ENCODE measurements around the gene ZFR2. TPM values are rescaled to one million over a fixed set of nuclear protein-coding genes. Genes with fewer than 3 reads are reported as not detected.

Gene ZFR2
- polyA plus RNA-seq, 1 of the 3 experiments (the other 2 are of a cell fraction): 0.44 TPM

- no peak for TF ChIP-seq SIN3A (IDR thresholded peaks at IDR 0.05; ENCODE audit: borderline replicate concordance, low read depth, low read length)
- no peak for TF ChIP-seq POLR2AphosphoS5 (IDR thresholded peaks at IDR 0.05; ENCODE audit: low read depth, low read length)
- TF ChIP-seq ZBTB33 (IDR thresholded peaks at IDR 0.05; ENCODE audit: borderline replicate concordance, low read depth): no peak
- TF ChIP-seq FOXJ3 (CRISPR knock-in tag; IDR thresholded peaks at IDR 0.05): no peak
- TF ChIP-seq, protein P1, sequence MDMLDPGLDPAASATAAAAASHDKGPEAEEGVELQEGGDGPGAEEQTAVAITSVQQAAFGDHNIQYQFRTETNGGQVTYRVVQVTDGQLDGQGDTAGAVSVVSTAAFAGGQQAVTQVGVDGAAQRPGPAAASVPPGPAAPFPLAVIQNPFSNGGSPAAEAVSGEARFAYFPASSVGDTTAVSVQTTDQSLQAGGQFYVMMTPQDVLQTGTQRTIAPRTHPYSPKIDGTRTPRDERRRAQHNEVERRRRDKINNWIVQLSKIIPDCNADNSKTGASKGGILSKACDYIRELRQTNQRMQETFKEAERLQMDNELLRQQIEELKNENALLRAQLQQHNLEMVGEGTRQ (IDR thresholded peaks at IDR 0.05; ENCODE audit: borderline replicate concordance, low read depth, low read length): no peak
- TF ChIP-seq RXRA (IDR thresholded peaks at IDR 0.05; ENCODE audit: borderline replicate concordance, low read depth): no peak
- TF ChIP-seq NFIC (IDR thresholded peaks at IDR 0.05; ENCODE audit: borderline replicate concordance): no peak
- TF ChIP-seq RAD21 (IDR thresholded peaks at IDR 0.05; ENCODE audit: low read length): no peak
- TF ChIP-seq NRF1 (IDR thresholded peaks at IDR 0.05; ENCODE audit: low read depth, low read length): no peak
- no peak for TF ChIP-seq YY1 (IDR thresholded peaks at IDR 0.05; ENCODE audit: low read depth)
Measured at GRCh38 chr19:3762130-3762473, 106.7 kb downstream of the ZFR2 start (continued).

DNA sequence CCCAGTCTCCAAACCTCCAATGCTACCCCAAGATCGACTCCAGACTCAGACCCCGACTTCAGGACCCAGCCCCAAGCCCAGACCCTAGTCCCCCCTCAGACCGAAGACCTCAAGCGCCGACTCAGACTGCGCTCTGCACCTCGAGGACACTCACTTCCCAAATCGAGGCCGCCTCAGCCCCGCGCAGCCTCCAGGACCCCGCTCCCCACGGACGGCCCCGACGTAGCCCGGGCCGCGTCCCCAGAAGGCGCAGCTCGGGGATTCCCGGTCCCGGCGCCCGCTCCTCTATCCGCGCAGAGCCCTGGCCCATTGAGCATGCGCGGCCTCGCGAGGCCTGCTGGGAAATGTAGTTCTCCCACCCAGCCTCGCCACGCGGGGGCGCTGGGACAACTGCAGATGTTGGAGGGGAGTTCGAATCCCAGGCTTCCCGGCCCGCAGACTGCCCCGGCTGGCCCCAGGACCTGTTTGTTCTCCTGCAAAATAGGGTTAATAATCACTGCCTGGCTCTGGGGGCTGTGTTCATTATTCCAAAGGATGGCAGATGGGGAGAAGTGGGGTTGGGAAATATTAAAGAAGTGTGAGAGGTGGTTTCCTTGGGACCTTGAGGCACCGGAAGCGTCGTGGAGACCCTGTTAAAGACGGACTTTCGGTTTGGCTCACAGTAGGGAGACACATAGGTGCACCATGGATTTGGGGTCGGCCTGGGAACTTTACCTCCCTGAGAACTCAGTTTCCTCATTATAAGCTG, 107.3 kb downstream of the ZFR2 start, which contains the start of gene APBA3:
APBA3 (minus strand) TSS at position 311 of the 748 bp plus-strand sequence. CDS start 1,428 bp downstream, outside the sequence.
- no peaks in the 10 kb centered on the region for H3K9me3 ChIP-seq
- peak within 1 kb of the TSS; percentile 95 to 96 for H3K27ac ChIP-seq (ENCODE audit: low read depth in 2 of 2, low read length in 1 of 2)
- no peaks in the 10 kb centered on the region for H3F3A ChIP-seq (replicated peaks; ENCODE audit: insufficient read depth)
- CTCF ChIA-PET: interaction anchor here (0.6 to 2.5 kb wide), 11 partner anchors 11 to 410 kb away, joined by 3 to 13 read pairs (median 4); partner anchors contain the start of gene RAX2
- POLR2A ChIA-PET: interaction anchor here (1.1 to 1.4 kb wide), 4 partner anchors 12 to 226 kb away, joined by 3 to 7 read pairs (median 4); partner anchors contain the start of gene ATCAY
- peak within 1 kb of the TSS; percentile 73 to 94 for H3K4me3 ChIP-seq (ENCODE audit: low read depth in 2 of 2, low read length in 1 of 2)
- H4K20me1 ChIP-seq (ENCODE audit: insufficient read depth): no peaks in the 10 kb centered on the region
- WGBS (ENCODE audit: low lambda C conversion rate): 8% methylated on average over 16 of the region's 45 CpGs
- peak within 1 kb of the TSS; percentile 92 for H3K4me2 ChIP-seq
- H2AFZ ChIP-seq (ENCODE audit: low read depth): peak within 1 kb of the TSS; percentile 90
- TF ChIP-seq CTCF (IDR thresholded peaks at IDR 0.05): peak; percentile 77
- peak; percentile 21; the same call in 1 of the 2 replicates for TF ChIP-seq GABPA (IDR thresholded peaks at IDR 0.05; ENCODE audit: low read depth)
- TF ChIP-seq TCF12 (IDR thresholded peaks at IDR 0.05): no peak; the same call in 1 of the 2 replicates
- TF ChIP-seq POLR2AphosphoS5 (IDR thresholded peaks at IDR 0.05; ENCODE audit: low read depth, low read length): peak; percentile 92
- TF ChIP-seq SIN3A (IDR thresholded peaks at IDR 0.05; ENCODE audit: borderline replicate concordance, low read depth, low read length): peak; percentile 29; the same call in 1 of the 2 replicates
- TF ChIP-seq NRF1 (IDR thresholded peaks at IDR 0.05; ENCODE audit: low read depth, low read length): peak; percentile 86
- peak; percentile 54; the same call in 1 of the 2 replicates for TF ChIP-seq RCOR1 (IDR thresholded peaks at IDR 0.05; ENCODE audit: low read length)
- no peak for TF ChIP-seq YY1 (IDR thresholded peaks at IDR 0.05; ENCODE audit: low read depth)
- TF ChIP-seq RAD21 (IDR thresholded peaks at IDR 0.05; ENCODE audit: low read length): 0 out of 2 replicates have a peak, but pooled peaks have one; percentile 2
- TF ChIP-seq, protein P2, sequence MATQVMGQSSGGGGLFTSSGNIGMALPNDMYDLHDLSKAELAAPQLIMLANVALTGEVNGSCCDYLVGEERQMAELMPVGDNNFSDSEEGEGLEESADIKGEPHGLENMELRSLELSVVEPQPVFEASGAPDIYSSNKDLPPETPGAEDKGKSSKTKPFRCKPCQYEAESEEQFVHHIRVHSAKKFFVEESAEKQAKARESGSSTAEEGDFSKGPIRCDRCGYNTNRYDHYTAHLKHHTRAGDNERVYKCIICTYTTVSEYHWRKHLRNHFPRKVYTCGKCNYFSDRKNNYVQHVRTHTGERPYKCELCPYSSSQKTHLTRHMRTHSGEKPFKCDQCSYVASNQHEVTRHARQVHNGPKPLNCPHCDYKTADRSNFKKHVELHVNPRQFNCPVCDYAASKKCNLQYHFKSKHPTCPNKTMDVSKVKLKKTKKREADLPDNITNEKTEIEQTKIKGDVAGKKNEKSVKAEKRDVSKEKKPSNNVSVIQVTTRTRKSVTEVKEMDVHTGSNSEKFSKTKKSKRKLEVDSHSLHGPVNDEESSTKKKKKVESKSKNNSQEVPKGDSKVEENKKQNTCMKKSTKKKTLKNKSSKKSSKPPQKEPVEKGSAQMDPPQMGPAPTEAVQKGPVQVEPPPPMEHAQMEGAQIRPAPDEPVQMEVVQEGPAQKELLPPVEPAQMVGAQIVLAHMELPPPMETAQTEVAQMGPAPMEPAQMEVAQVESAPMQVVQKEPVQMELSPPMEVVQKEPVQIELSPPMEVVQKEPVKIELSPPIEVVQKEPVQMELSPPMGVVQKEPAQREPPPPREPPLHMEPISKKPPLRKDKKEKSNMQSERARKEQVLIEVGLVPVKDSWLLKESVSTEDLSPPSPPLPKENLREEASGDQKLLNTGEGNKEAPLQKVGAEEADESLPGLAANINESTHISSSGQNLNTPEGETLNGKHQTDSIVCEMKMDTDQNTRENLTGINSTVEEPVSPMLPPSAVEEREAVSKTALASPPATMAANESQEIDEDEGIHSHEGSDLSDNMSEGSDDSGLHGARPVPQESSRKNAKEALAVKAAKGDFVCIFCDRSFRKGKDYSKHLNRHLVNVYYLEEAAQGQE (IDR thresholded peaks at IDR 0.05; ENCODE audit: low read depth, low read length): no peak
- peak; percentile 60; the same call in 1 of the 2 replicates for TF ChIP-seq TAF1 (IDR thresholded peaks at IDR 0.05; ENCODE audit: borderline replicate concordance, low read depth, low read length)
- TF ChIP-seq CHD2 (IDR thresholded peaks at IDR 0.05; ENCODE audit: low read length, partially characterized antibody): peak; percentile 80
- H3K4me1 ChIP-seq (ENCODE audit: control insufficient read depth in 1 of 2, insufficient read depth in 2 of 2, low read depth in 1 of 2, low read length in 1 of 2): peaks cover 7 to 9% of the 10 kb centered on the region in 2 experiments; a peak in 2 of 4 replicates
- peak within 1 kb of the TSS; percentile 96 for H3K9ac ChIP-seq
- peak; percentile 96 for DNase-seq
- H3K79me2 ChIP-seq (ENCODE audit: insufficient read depth): peaks cover 36% of the 10 kb centered on the region
- no peaks in the 10 kb centered on the region for H3K27me3 ChIP-seq (ENCODE audit: insufficient read depth)
- H3K9me2 ChIP-seq: no peaks in the 10 kb centered on the region
- H3K36me3 ChIP-seq (replicated peaks in 1 of 2; ENCODE audit: control insufficient read depth in 1 of 2, insufficient read depth in 2 of 2, low read length in 1 of 2): peaks cover 3% of the 10 kb centered on the region in 2 experiments
